ENCODE results near the gene SSBP3. TPM values are rescaled to one million over a fixed set of nuclear protein-coding genes. Genes with fewer than 3 reads are reported as not detected.

Gene SSBP3
- polyA plus RNA-seq, 10 donors, result 44.8 to 68.1 (median 51.2) TPM

DNA sequence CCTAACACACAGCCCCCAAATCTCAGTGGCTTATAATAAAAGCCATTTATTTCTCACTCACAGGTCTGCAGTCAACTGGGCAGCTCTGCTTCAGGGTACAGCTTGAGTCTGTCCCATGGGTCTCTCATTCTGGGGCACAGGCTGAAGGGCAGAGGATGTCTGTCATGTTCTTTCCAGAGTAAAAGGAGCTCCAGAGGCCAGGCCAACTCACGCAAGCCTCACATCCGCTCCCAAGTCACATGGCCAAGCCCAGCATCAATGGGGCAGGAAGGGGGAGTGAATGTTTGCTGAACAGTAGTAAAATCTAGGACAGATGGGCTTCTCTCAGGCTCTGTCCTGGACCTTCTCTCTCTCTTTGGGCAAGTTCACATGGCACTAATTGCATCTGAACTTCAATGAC is 7.1 kb upstream of the SSBP3 start:
- peak in 1 of 3 donors; percentile 75 for DNase-seq

DNA sequence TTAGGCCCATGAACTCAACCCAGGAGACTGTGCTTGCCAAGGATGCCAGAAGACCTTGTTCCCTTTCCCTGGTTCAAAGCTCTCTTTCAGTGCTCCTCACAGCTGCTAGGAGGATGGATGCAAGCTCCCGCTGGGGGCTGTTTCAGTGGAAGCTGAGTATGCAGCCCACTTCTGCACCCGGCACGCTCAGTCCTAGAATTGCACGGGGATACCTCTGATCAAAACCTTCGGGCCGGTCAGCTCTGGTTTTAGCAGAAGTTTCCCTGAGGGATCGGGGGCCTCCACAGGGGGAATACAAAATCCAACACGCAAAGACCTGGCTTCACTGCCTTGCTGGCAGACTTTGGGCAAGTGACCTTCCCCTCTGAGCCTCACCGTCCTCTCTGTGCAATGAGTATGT is 4.2 kb upstream of the SSBP3 start:
- no peak for DNase-seq

DNA sequence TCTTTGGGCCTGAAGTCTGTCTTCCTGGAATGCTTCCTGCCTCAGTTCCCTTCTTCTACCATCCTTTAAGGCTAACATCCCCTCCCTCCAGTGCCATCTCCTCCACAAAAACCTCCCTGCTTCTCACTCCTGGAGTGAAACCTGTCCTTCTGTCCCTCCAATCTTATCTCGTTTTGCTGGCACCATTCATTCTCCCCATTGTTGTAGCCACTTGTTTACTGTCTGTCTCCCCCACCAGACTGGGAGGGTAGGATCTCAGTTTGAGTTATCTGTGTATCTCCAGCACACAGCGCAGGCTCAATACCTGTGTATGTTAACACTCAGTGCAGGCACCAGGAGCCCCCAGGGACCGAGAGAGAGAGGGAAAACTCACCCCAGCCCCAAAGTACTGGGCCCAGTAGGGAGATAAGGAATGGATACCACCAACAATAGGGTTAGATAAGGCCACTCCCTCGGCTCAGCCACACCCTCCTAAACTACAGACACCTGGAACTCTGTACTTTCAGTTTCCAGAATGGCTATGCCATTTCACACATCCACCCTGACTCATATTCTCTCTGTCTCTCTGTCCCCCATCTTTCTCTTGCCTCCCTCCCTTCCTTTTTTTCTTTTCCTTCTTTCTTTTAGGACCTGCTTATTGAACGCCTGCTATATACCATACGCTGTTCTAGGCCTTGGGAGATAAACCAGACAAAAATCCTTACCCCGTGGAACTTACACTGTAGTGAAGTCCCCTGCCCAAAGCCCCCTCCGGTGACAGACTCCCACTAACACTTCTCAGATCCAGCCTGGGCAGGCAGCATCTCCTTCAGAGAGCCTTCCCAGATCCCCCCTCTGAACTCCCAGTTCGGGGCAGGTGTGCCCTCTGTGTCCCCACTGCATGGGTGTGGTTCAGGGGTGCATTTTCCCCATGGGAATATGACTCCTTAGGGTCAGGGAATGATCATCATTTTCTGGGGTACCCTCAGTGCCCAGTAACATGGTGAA is 3.3 kb upstream of the SSBP3 start:
- DNase-seq, result no peak

DNA sequence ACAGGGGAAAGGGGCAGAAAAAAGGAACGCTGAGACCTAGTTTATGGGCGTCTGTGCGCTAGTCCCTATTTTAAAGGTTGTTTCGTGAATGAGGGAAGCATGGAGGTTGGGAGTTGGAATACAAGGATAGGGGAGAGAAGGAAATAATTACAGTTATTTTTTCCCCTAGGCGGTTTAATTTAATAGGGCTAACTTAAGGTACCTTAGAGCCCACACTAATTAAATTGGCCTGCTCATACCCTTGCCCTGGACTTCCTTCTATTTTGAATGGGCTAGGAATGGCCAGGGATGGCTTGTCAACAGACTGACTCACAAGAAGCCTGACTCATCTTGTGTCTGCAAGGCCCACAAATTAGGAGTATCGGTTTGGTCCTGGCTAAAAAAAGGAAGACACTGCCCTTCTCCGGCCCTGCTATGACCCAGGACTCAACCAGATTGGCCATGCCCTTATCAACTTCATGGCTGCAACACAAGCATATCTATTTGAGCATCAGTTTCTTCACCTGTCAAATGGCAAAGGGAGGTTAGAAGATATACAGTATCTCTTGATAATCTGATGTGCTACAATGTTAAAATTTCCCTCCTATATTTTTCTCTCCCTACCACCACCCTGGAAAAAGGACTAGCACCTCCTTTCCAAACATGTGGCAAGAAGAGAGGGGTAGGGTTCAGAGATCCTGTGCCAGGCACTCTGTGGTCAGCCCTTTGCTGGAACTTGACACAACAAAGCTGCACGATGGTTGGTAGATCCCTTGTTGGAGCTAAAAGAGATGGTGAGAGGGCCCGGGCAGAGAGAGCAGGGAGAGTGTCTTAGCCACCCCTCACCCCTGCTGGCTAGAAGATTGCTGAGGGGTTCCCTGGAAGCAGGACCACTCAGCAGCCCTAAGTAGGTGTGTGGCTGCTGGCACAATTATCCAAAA is 2.2 kb upstream of the SSBP3 start:
- peak in 1 of 3 donors; percentile 54 for DNase-seq

DNA sequence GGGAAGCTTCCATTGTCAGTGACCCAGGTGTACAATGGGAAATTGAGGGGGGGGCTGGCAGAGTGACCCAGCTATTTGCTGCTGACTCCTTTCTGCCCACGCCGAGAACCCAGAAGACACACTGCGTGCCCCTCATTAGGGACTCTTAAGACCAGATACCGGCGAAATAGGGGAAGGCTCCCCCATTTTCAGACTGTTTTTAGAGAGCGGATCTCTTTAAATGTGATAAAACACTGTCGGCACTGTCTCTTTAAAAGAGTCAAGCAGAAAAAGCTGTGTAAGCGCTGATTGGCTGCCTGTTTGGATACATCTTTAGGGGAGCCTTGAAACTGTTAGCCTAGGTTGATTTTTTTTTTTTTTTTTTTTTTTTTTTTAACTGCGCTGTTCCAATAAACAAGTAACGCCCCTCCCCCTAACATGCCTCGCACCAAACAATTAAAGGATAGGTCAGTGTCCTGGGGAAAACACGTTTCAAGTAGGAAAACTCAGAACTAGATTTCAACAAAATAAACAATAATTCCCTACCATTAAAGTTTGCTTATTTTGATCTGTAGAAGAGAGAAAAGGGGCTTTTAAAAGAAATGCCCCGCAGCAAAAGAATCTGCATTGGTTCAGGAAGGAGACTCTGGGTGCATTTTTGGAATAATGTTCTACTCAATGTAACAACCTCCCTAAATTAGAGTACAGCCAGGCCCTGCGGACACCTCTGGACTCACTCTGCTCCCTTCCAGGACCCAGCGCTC is 1.4 kb upstream of the SSBP3 start:
- peak; percentile 90 to 95 (median 95) for DNase-seq

DNA sequence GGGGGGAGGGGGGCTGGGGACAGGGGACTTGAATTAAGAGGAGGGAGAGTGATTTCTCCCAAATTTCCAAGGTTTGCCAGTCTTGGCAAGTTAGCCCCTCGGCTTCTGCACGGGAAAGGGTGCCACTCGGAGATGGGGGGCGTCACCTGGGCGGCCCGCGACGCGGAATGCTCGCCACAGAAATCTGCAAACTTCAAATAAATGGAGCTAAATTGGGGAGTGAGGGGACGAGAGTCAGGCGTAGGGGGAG is 885 bp upstream of the SSBP3 start:
- no peak for DNase-seq

DNA sequence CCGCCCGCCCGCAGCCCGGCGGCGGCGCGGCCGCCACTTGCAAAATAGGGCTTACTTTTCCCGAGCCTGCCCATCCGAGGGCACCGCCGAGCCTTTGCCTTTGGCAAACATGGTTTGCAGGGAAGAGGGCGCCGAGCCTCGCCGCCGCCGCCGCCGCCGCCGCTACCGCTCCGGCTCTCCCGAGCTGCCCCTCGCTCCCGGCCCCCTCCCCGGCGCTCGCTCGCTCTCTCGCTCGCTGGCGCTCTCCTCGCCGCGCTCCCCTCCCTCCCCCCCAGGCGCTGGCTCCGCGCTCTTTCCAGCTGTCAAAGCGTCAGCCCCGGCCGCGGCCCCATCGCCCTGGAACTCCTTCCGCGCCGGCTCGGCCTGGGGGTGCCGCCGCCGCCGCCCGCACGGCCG is 298 bp downstream of the SSBP3 start:
- peak in 1 of 3 donors; percentile 61 for DNase-seq

DNA sequence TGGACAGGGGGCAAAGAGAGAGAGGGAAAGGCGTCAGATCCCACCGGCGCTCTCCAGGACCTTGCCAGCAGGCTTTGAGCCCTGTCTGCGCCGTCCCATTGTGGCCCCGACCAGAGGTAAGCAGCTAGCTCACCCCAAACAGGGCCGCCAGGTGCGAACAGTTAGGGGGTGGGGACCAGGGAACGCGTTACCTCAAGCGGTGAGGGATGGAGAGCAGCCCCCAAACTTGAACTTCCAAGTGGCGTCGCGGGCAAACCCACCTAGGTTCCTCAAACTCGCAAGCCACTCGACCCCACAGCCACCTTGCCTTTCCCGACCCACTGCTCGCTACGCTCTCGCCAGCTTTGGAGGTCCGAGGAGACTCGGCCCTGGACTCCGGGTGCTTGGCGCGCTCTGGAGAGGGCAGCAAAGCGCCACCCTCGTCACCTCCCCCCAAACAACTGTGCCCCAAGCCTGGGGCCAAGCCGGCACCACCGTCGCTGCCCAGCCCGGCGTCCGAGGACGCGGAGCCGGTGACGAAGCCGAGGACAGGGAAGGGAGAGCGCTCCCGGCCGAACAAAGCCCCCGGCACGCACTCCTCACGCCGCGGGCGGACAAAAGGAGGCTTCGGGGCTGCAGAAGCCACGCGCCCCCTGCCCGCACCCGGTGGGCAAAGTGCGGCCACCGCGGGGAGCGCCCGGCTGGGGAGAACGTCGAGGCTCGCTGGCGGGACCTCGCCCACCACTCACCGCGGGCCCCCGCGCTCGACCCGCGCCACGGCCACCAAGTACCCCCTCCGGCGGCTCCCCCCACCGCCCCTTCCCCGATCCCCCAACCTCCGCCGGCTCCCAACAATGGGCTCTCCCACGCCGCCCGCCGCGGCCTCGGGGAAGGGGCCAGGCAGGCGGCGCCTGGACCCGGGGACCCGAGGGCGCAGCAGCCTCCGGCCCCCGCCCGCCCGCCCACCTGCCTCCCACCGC is 976 bp downstream of the SSBP3 start:
- peak in 1 of 3 donors; percentile 64 for DNase-seq

DNA sequence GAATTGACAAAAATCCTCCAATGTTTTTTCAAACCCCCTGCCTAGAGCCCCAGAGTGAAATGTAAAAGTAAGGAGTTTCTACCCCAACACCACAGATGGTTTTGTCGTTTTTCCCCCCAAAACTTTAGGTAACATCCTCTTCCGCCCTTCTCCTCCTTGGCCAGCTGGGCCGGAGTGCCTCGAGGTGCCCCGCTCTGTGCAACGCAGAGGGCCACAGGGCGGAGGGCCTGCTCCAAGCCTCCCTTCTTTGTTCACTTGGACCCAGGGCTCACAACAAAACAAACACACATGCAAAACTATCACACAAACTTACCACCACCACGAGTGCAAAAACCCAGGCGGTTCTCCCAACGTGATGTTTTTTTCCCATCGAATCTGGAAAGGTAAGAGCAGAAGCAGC is 1.9 kb downstream of the SSBP3 start:
- DNase-seq, result no peak

DNA sequence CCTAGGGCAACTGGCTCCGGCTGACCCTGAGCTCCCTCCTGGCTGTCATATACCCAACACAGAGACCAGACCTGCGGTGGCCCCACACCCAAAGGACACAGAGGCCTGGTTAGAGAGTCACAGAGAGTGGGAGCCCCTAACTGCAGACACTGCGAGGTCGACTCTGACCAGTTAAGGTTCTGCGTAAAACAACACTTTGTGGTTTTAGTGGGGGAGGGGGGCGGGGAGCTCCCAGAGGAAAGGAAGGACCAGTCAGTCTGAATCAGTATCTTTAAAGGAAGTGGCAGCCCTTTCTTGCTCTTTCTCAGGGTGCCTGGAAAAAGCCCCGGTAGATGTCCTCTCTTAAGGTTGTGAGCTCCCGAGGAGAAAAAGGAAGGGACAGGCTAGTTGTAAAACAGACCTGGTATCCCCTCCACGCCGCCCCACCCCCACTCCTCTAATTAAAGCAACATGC is 2.4 kb downstream of the SSBP3 start:
- DNase-seq, result no peak

DNA sequence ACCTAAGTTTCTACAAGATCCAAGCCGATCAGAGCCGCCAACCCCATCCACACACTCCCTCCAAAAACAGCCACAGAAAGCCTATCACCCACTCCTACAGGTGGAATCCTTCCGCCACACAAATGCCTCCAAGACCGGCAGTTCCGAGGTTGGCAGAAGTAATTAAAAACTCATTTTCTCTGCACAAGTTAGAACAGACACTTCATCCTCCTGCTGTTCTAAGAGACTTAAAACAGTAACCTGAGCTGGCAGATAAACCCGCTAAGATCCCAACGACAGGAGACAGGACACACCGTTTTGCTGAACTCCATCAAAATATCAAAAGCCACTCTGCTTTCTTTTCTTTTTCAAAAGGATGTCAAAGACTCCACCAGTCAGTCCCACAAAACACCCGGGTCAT is 2.8 kb downstream of the SSBP3 start:
- no peak for DNase-seq

DNA sequence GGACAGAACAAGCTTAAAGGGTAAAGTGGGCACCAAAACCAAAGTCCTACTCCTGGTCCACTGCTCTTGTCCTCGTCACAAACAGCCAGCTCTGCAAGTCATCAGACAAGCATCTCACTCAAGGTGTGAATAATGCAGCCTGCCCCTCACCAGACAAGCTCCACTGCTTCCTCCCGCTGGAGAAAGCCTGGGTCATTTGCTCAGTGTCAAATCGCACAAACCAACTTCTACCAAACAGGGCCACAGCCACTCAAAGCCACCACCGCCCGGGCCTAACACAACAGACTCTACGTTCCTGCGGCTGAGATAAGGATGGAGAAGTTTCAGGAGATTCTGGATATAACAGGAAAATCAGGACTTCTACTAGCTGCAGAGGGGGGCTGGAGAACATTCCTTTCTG is 3.3 kb downstream of the SSBP3 start:
- no peak for DNase-seq

DNA sequence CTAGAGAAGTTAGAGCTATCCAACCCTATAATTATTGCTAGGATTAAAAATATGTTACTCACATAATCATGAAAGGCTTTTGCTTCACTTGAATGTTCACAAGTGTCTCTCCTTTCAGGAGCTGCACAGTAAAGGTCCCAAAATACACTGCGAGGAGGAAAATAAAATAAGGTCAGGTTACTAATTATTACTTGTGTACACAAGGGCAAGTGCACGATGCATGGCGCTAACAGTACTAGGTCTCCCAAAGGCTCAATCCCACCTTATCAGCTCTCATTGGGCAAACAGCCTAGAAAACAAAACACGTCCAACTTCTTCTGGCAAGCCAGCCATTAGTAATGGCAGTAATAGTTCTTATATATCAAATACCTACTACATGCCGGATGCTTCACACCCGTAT is 4.4 kb downstream of the SSBP3 start:
- no peak for DNase-seq

DNA sequence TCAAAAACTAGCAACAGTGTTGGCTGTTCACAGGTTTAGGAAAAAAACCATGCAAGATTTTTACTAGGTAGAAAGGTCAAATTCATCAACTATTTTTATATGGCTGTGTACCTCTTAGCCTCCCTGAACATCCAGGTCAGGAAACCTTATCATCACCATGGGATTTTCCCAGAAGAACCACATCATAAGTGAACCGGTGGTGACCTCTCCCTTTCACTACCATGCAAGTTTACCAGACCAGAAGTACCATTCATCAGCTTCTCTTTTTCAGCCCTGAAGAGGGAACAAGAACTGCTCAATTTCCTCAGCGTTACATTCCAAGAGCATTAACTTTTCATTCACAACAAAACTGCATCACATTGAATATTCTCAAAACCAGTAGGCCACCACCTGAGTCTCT is 5.9 kb downstream of the SSBP3 start:
- no peak for DNase-seq

DNA sequence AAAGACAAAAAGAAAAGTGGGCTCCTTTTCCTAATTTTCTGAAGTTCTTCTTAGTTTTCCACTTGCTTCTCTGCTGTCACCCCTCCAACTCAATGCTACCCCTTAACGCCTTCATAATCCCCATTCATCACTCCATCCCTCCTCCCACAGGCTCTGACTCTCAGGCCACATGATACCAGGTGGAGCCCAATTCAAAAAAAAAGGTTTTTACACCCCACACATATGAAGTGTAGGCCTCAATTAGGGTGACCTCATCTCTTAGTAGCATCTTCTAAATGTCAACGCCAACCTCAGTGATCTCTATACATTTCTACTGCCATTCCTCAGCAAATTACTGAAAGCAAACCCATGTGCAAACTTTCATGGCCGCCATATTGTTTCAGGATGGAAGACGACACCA is 6.4 kb downstream of the SSBP3 start:
- no peak for DNase-seq

DNA sequence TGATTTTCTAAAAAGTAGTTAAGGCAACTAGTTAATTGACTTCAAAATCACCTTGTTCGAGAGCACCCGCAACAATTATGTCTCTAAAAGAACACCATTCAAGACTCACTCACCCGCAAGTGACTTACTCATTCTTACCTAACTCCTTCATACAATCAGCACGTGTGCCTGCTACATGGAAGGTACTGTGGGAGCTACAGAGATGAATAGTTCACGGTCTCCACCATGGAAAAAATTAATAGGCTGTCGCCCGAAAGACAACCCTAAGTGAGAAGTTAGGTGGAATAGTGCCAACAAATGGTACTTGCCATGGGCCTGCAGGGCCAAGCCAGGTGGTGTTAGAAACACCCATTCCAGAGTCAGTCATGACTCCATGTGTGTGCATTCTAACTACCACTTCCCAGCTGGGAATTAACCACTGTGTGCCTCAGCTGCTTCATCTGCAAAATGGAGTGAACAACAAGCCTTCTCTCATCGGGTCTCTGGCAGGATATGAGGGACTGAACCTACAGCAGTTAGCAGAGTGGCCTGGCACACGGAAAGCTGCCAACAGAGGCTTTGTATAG is 7.1 kb downstream of the SSBP3 start:
- DNase-seq, result no peak

DNA sequence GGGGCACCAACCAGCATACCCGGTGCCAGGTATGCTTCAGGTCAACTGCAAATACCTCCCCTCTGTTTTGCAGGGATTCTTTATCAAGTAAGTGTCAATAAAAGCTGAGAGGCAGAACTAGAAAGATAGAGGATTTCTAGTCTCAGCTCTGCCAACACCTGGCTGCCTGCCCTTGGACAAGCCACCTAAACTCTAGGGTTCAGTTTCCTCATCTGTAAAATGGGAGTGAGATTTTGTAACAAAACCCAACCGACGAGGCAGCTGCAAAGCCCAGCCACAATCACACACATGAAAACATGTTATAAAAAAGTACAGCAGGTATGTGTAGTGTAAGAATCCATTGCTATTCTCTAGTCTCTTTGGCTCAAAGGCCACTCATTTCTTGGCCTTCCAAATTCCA is 8.2 kb downstream of the SSBP3 start:
- no peak for DNase-seq

DNA sequence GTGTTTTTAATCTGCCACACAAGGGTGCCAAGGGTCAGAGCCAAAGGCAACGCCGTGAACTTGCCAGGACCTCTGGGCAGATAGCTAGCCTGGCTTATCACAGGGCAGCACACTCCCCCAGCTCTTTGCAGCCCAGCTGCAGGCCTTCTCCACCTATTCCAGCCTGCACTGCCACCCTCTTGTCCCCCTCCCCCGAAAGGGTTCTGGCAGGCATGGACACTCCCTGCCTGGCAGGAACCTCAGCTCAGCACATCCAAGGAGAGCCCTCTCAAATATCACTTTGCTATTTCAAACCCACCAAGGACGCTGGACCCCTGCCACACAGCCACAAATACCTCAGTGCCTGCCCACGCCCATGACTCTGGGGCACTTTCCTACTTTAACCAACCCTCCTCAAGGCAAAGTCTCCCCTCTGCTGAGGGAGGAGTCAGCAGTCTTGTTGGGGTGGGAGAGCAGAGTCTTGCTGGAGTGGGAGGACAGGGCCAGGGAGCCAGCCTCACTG is 9.1 kb downstream of the SSBP3 start:
- peak in 1 of 3 donors; percentile 65 for DNase-seq

DNA sequence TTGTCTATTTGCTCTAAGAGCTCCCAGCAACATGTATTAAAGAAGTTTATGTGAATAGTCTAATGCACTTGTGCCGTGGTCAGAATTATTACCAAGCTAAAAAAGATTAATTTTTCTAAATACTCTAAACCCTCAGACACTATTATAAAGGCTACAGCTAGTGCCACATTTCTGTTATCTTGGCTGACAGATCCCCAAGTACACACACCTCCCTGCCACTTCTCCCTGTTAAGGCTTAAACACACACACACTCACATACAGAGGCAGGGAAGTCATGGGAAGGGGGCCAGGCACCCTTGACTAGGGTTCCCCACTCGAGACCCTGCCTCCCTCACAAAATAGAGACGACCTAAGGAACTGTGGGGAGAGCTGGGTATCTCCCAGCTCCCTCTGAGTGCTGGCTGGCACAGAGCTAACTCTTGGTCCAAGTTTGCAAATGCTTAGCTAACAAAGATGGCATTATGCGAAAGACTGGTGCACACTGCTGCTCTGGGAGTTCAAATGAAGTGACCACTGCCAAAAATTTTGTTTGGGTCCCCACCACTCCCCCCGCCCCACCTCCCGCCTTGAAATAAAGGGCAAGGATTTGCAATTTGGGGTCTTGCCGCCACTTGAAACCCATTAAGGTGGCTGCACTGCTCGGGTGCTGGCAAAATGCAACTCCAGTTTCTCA is 9.8 kb downstream of the SSBP3 start:
- DNase-seq, result no peak

Data from muscle of back (tissue), 11 donors.